Activated CD4-positive, alpha-beta T cell treated with anti-CD3 and anti-CD28 coated beads for 36 hours (primary cell): Measurements from ENCODE around the gene TLL2. TPM values are rescaled to one million over a fixed set of nuclear protein-coding genes. Genes with fewer than 3 reads are reported as not detected.

Experiments used
- ATAC-seq: fragments of 200-7000 bp; cut with Tn5 transposase; one replicate; pipeline ENCODE4 v1.10.0; 2021; ENCODE audit warnings: mild to moderate bottlenecking, moderate library complexity
- CTCF ChIA-PET: fragments of 350-600 bp; sonication (Branson Sonifier 250); formaldehyde crosslinking; loops from one replicate; lab custom pipeline; 2021; ENCODE audit warnings: antibody characterized with exemption; lab: Charles Lee
- POLR2A ChIA-PET: fragments of 350-600 bp; sonication (Branson Sonifier 250); formaldehyde crosslinking; loops from one replicate; lab custom pipeline; 2021; ENCODE audit warnings: antibody characterized with exemption, inconsistent platforms; lab: Charles Lee
- DNase-seq: peaks from one replicate; pipeline ENCODE4 v3.0.0-alpha.2; 2020
- H3K27ac Mint-ChIP-seq: one replicate; pipeline ENCODE4 v1.8.0; 2021; ENCODE audit warnings: mixed read lengths
- H3K27me3 Mint-ChIP-seq: one replicate; pipeline ENCODE4 v1.8.0; 2021; ENCODE audit warnings: mixed read lengths
- H3K36me3 Mint-ChIP-seq: one replicate; pipeline ENCODE4 v1.8.0; 2021; ENCODE audit warnings: low read depth, mixed read lengths
- H3K4me1 Mint-ChIP-seq: one replicate; pipeline ENCODE4 v1.8.0; 2021; ENCODE audit warnings: mixed read lengths
- H3K4me3 Mint-ChIP-seq: one replicate; pipeline ENCODE4 v1.8.0; 2021; ENCODE audit warnings: mild to moderate bottlenecking, moderate library complexity, mixed read lengths
- H3K9me3 Mint-ChIP-seq: one replicate; pipeline ENCODE4 v1.8.0; 2021; ENCODE audit warnings: low read depth, mixed read lengths
- intact Hi-C, 2 experiments: fragments of 100-400 bp; cut with DNase I in 1 of 2; cut with micrococcal nuclease in 1 of 2; formaldehyde crosslinking; loops; one replicate each; pipeline versions ENCODE4 v1.14.2 to v1.15.1; 2022 to 2024; cut with DNase I, micrococcal nuclease
- total RNA-seq, 2 experiments: library from RNA; stranded (reverse); gene quantifications; one replicate each; pipeline ENCODE4 v1.2.3, GENCODE V29; 2021

Gene TLL2
- total RNA-seq, 2 experiments from 2014 or later, result 0.02 TPM; not detected in 1

GRCh38 chr10:96368971-96369370 is 144.8 kb downstream of the TLL2 start:
- no peaks in the 10 kb centered on the region for H3K9me3 Mint-ChIP-seq
- DNase-seq (no peak), ATAC-seq (no peak)
- no peak overlapping the region for H3K27ac Mint-ChIP-seq
- POLR2A ChIA-PET, result no interaction called here
- no peak overlapping the region for H3K4me3 Mint-ChIP-seq
- intact Hi-C loops, result no loop called here
- H3K27me3 Mint-ChIP-seq, result no peaks in the 10 kb centered on the region
- H3K36me3 Mint-ChIP-seq, result no peaks in the 10 kb centered on the region
- CTCF ChIA-PET, result no interaction called here
- H3K4me1 Mint-ChIP-seq, result no peaks in the 10 kb centered on the region

GRCh38 chr10:96367470-96367869 is 146.3 kb downstream of the TLL2 start:
- ChIA-PET CTCF (interaction anchor here (1.2 to 1.6 kb wide), 3 partner anchors 7 to 138 kb away, joined by 3 to 6 read pairs (median 4); no protein-coding TSS in a partner anchor), POLR2A (no interaction called here)
- no peaks in the 10 kb centered on the region for H3K4me1 Mint-ChIP-seq
- intact Hi-C loops, result no loop called here
- no peak for DNase-seq
- no peaks in the 10 kb centered on the region for H3K9me3 Mint-ChIP-seq
- no peaks in the 10 kb centered on the region for H3K36me3 Mint-ChIP-seq
- no peak for ATAC-seq
- no peak overlapping the region for H3K27ac Mint-ChIP-seq
- H3K4me3 Mint-ChIP-seq, result no peak overlapping the region
- no peaks in the 10 kb centered on the region for H3K27me3 Mint-ChIP-seq

GRCh38 chr10:96366508-96366907 is 147.2 kb downstream of the TLL2 start:
- ChIA-PET POLR2A (no interaction called here), CTCF (interaction anchor here (0.6 to 1.4 kb wide), 4 partner anchors 8 to 144 kb away, joined by 3 to 6 read pairs (median 4); no protein-coding TSS in a partner anchor)
- H3K36me3 Mint-ChIP-seq, result no peaks in the 10 kb centered on the region
- intact Hi-C loops, result no loop called here
- H3K9me3 Mint-ChIP-seq, result no peaks in the 10 kb centered on the region
- DNase-seq (no peak), ATAC-seq (no peak)
- no peak overlapping the region for H3K4me3 Mint-ChIP-seq
- H3K4me1 Mint-ChIP-seq, result no peaks in the 10 kb centered on the region
- no peak overlapping the region for H3K27ac Mint-ChIP-seq
- no peaks in the 10 kb centered on the region for H3K27me3 Mint-ChIP-seq

GRCh38 chr10:96365571-96365970 is 148.2 kb downstream of the TLL2 start:
- H3K27ac Mint-ChIP-seq, result no peak overlapping the region
- H3K27me3 Mint-ChIP-seq, result no peaks in the 10 kb centered on the region
- H3K4me3 Mint-ChIP-seq, result no peak overlapping the region
- DNase-seq (no peak), ATAC-seq (no peak)
- H3K4me1 Mint-ChIP-seq, result no peaks in the 10 kb centered on the region
- no peaks in the 10 kb centered on the region for H3K36me3 Mint-ChIP-seq
- no peaks in the 10 kb centered on the region for H3K9me3 Mint-ChIP-seq
- intact Hi-C loops, result no loop called here
- CTCF ChIA-PET, result interaction anchor here (0.6 to 2.7 kb wide), 4 partner anchors 9 to 145 kb away, joined by 3 to 16 read pairs (median 4); no protein-coding TSS in a partner anchor
- POLR2A ChIA-PET, result no interaction called here

- Mint-ChIP-seq H3K4me1 (no peaks in the 10 kb centered on the region), H3K27me3 (peaks cover 4% of the 10 kb centered on the region), H3K9me3 (no peaks in the 10 kb centered on the region), H3K4me3 (no peak overlapping the region), H3K27ac (no peak overlapping the region), H3K36me3 (no peaks in the 10 kb centered on the region)
- intact Hi-C loops, result no loop called here
- DNase-seq (no peak), ATAC-seq (no peak)
- CTCF ChIA-PET, result interaction anchor here (0.5 kb wide), 1 partner anchor 10 kb away, joined by 4 read pairs; no protein-coding TSS in a partner anchor
- POLR2A ChIA-PET, result no interaction called here
Observed at GRCh38 chr10:96360766-96361165, 153.0 kb downstream of the TLL2 start.

- Mint-ChIP-seq H3K27me3 (peaks cover 5% of the 10 kb centered on the region), H3K27ac (no peak overlapping the region), H3K9me3 (no peaks in the 10 kb centered on the region), H3K36me3 (no peaks in the 10 kb centered on the region), H3K4me1 (no peaks in the 10 kb centered on the region), H3K4me3 (no peak overlapping the region)
- no peak for ATAC-seq
- intact Hi-C loops, result no loop called here
- DNase-seq, result no peak
- ChIA-PET POLR2A (no interaction called here), CTCF (no interaction called here)
Observed at GRCh38 chr10:96360331-96360730, 153.4 kb downstream of the TLL2 start.

GRCh38 chr10:96359616-96360015 is 154.1 kb downstream of the TLL2 start:
- ATAC-seq (no peak), DNase-seq (no peak)
- no peaks in the 10 kb centered on the region for H3K9me3 Mint-ChIP-seq
- no peak overlapping the region for H3K4me3 Mint-ChIP-seq
- no peak overlapping the region for H3K27ac Mint-ChIP-seq
- ChIA-PET CTCF (interaction anchor here (3.3 kb wide), 1 partner anchor 13 kb away, joined by 18 read pairs; no protein-coding TSS in a partner anchor), POLR2A (no interaction called here)
- H3K4me1 Mint-ChIP-seq, result no peaks in the 10 kb centered on the region
- H3K36me3 Mint-ChIP-seq, result no peaks in the 10 kb centered on the region
- intact Hi-C loops, result no loop called here
- peaks cover 8% of the 10 kb centered on the region for H3K27me3 Mint-ChIP-seq

GRCh38 chr10:96358851-96359540 is 154.7 kb downstream of the TLL2 start, which contains the start of gene OPALIN:
TSS of gene OPALIN (minus strand) at chr10:96359002. CDS start at chr10:96358896, 106 bp downstream.
- ATAC-seq, result no peak
- DNase-seq, result no peak
- Mint-ChIP-seq H3K27ac (no peak within 1 kb of the TSS), H3K4me3 (no peak within 1 kb of the TSS), H3K4me1 (no peaks in the 10 kb centered on the region), H3K27me3 (peaks cover 8% of the 10 kb centered on the region), H3K36me3 (no peaks in the 10 kb centered on the region), H3K9me3 (no peaks in the 10 kb centered on the region)
- CTCF ChIA-PET, result interaction anchor here (3.3 kb wide), 1 partner anchor 13 kb away, joined by 18 read pairs; no protein-coding TSS in a partner anchor
- intact Hi-C loops, result no loop called here
- POLR2A ChIA-PET, result no interaction called here

GRCh38 chr10:96357038-96357620 is 156.6 kb downstream of the TLL2 start:
- CTCF ChIA-PET, result interaction anchor here (0.6 to 3.3 kb wide), 5 partner anchors 15 to 155 kb away, joined by 3 to 18 read pairs (median 4); no protein-coding TSS in a partner anchor
- no peak overlapping the region for H3K27ac Mint-ChIP-seq
- ATAC-seq (no peak), DNase-seq (no peak)
- no peaks in the 10 kb centered on the region for H3K36me3 Mint-ChIP-seq
- peaks cover 11% of the 10 kb centered on the region for H3K27me3 Mint-ChIP-seq
- no peaks in the 10 kb centered on the region for H3K9me3 Mint-ChIP-seq
- H3K4me3 Mint-ChIP-seq, result no peak overlapping the region
- intact Hi-C loops, result no loop called here
- POLR2A ChIA-PET, result no interaction called here
- no peaks in the 10 kb centered on the region for H3K4me1 Mint-ChIP-seq

GRCh38 chr10:96352582-96352981 is 161.1 kb downstream of the TLL2 start:
- Mint-ChIP-seq H3K27ac (no peak overlapping the region), H3K36me3 (no peaks in the 10 kb centered on the region), H3K4me1 (no peaks in the 10 kb centered on the region), H3K9me3 (no peaks in the 10 kb centered on the region), H3K27me3 (peaks cover 16% of the 10 kb centered on the region), H3K4me3 (no peak overlapping the region)
- ATAC-seq (no peak), DNase-seq (no peak)
- CTCF ChIA-PET, result interaction anchor here (0.7 kb wide), 2 partner anchors 57 to 97 kb away, joined by 3 read pairs; no protein-coding TSS in a partner anchor
- intact Hi-C loops, result no loop called here
- POLR2A ChIA-PET, result no interaction called here

GRCh38 chr10:96352027-96352426 is 161.7 kb downstream of the TLL2 start:
- Mint-ChIP-seq H3K27me3 (peaks cover 18% of the 10 kb centered on the region), H3K9me3 (no peaks in the 10 kb centered on the region), H3K27ac (no peak overlapping the region), H3K36me3 (no peaks in the 10 kb centered on the region), H3K4me3 (no peak overlapping the region), H3K4me1 (no peaks in the 10 kb centered on the region)
- intact Hi-C loops, result no loop called here
- ATAC-seq (no peak), DNase-seq (no peak)
- ChIA-PET CTCF (interaction anchor here (0.7 to 0.8 kb wide), 3 partner anchors 19 to 96 kb away, joined by 3 read pairs; no protein-coding TSS in a partner anchor), POLR2A (no interaction called here)
